Measurements from ENCODE around the gene OR1J2. TPM values are rescaled to one million over a fixed set of nuclear protein-coding genes. Genes with fewer than 3 reads are reported as not detected.
"Not testable (repeated sequence)": the region's sequence is repeated elsewhere in the genome, so short reads cannot be mapped to it uniquely, and the experiment has no call there.

OR1J2 gene
- not detected for total RNA-seq
- long read RNA-seq, donor 1: 0 reads
- long read RNA-seq, donor 2: 0 reads

GRCh38 chr9:122510502-122510901 is at the start of gene OR1J2:
OR1J2 (plus strand) TSS chr9:122510802; CDS start chr9:122510802, 0 bp downstream.
- no peak for DNase-seq (ENCODE audit: low spot score)
- intact Hi-C loops (cut with DNase I): no loop called here

- no peak for DNase-seq (ENCODE audit: low spot score)
- intact Hi-C loops (cut with DNase I): loop anchor here (2.0 to 10.0 kb wide), 3 partner anchors 339 to 351 kb away; no protein-coding TSS in a partner anchor
These were observed 46.6 kb upstream of the OR1J2 start for GRCh38 chr9:122463828-122464632.

DNA sequence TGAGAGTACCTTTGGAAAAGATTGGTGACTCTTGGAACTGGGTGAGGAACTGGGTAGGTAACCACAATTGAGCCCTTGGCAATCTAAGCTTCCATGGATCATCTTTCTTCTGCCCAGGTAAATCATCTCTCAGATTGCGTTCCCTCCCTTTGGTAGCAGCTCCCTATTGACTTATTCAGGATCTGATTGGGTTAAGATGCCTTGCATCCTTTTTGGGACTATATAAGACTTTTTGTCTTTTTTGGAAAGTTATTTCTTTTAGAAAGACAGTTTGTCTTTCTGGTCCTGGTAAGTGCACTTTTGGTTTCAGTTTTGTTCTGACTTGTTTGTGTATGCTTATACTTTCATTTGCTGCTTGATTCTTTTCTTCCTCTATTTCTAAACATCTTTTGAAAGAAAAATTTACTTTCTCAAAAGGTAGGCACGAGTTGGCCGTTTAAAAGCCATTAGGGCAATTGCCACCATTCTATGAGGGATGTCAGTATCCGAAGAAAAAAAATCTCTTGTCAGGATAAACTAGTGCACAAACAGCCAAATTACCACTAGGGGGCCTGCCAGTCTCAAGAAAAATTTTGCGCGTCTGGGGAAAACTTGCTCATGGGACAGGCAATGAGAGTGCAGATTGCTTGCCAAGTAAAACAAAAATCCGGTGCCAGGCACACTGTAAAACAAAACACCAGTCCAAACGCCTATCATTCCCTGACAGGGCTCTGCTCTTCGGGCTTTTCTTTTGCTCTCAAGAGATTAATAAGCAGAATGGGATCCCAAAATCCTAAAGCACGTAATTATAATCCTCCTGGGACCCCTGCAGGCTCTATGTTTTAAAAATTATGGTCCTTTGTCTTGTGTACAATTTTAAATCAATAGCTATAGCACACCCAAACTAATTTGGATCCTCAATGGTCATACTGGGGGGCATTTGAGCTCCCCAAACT is 45.7 kb upstream of the OR1J2 start:
- intact Hi-C loops (cut with DNase I): loop anchor here (10.0 kb wide), 2 partner anchors 340 to 350 kb away; no protein-coding TSS in a partner anchor
- no peak for DNase-seq (ENCODE audit: low spot score)

DNA sequence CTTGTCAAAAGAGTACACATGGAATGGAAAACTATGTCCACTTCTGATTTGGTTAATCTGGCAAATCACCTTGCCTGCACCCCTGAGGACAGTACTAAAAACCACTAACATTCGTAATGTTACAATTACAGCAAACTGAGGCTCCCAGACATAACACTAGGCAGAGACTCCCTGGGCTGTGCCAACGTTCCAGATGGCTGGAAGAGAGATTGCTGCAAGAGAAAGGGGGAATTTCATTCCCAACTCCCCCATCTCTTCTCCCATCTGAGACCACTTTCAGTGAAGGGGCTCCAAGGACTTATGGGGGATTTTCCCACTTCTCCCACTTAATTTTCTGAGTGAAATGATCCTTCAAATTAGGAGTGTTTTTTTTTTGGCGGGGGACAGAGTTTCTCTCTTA is 44.1 kb upstream of the OR1J2 start:
- intact Hi-C loops (cut with DNase I): loop anchor here (10.0 kb wide), 2 partner anchors 342 to 348 kb away; no protein-coding TSS in a partner anchor
- DNase-seq (ENCODE audit: low spot score): no peak

- intact Hi-C loops (cut with DNase I): loop anchor here (10.0 kb wide), 2 partner anchors 344 to 346 kb away; no protein-coding TSS in a partner anchor
- DNase-seq (ENCODE audit: low spot score): no peak
These were observed 41.9 kb upstream of the OR1J2 start for GRCh38 chr9:122468735-122469134.

GRCh38 chr9:122474561-122474960 is 36.0 kb upstream of the OR1J2 start:
- intact Hi-C loops (cut with DNase I): no loop called here
- no peak for DNase-seq (ENCODE audit: low spot score)

DNA sequence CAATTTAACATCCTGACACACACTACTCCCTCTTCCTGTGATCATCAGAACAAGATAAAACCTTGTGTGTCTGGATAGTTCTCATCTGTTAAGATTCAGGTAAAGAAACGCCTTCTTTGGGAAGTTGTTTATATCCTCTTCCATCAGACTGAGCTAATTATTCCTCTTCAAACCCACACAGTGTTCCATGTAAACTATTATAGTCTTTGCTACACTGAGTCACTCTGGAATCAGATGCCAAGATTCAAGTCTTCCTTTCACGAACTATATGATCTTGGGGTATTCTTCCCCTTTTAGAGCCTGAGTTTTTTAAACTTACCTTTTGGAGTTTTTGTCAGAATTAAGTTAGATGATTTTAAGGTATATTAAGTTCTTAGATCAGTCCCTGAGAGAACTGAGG is 34.9 kb upstream of the OR1J2 start:
- no peak for DNase-seq (ENCODE audit: low spot score)
- intact Hi-C loops (cut with DNase I): no loop called here

- DNase-seq (ENCODE audit: low spot score): no peak
- intact Hi-C loops (cut with DNase I): no loop called here
These were observed 33.3 kb upstream of the OR1J2 start for GRCh38 chr9:122477346-122477745.

- no peak for DNase-seq (ENCODE audit: low spot score)
- intact Hi-C loops (cut with DNase I): no loop called here
These were observed 32.8 kb upstream of the OR1J2 start, which contains the start of gene OR1J1 for GRCh38 chr9:122477826-122478225. OR1J1 (minus strand) TSS chr9:122477926; CDS start chr9:122477926, 0 bp downstream.

DNA sequence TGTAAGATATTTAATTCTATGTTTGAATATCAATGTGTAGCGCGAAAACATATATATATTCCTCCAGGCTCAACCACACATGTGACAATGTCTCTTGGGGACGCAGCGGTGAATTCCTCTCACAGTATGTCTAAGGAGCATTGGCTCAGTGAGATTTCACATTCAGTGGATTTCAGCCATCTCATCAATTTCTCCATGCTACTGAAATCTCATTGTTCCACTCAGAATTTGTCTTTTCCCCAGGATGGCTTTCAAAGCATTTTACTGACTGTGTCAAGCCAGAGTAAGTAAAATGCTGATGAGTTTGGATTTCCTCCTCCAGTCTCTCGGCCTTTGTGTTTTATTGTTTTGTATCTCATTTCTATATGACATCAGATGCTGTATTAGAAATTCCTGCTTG is 31.5 kb upstream of the OR1J2 start:
- DNase-seq (ENCODE audit: low spot score): no peak
- intact Hi-C loops (cut with DNase I): no loop called here

- no peak for DNase-seq (ENCODE audit: low spot score)
- intact Hi-C loops (cut with DNase I): no loop called here
These were observed 11.7 kb upstream of the OR1J2 start for GRCh38 chr9:122498883-122499288.

GRCh38 chr9:122506964-122507363 is 3.6 kb upstream of the OR1J2 start:
- intact Hi-C loops (cut with DNase I): no loop called here

GRCh38 chr9:122518226-122518625 is 7.6 kb downstream of the OR1J2 start:
- no peak for DNase-seq (ENCODE audit: low spot score)

More at GRCh38 chr9:122506964-122507363, 3.6 kb upstream of the OR1J2 start:
- DNase-seq (ENCODE audit: low spot score): no peak

DNA sequence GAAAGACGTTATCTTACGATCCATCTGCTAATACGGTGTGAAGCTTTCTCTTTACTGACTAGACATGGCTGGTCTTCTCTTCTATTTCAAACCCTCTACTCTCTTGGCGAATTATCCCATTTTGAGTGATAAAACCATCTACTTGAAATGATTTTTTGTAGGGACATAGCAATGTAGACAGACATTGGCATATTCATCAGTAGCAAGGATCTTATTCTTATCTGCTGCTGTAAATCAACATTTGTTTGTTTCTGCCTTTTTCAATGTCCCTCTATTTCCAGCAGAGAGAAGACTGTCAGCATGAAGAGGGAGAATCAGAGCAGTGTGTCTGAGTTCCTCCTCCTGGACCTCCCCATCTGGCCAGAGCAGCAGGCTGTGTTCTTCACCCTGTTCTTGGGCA is 8.2 kb downstream of the OR1J2 start, which contains the start of gene OR1J4:
OR1J4 (plus strand) TSS at position 301 of the 400 bp plus-strand sequence; CDS start at position 301, 0 bp downstream.
- DNase-seq (ENCODE audit: low spot score): no peak
- intact Hi-C loops (cut with DNase I): no loop called here

More at GRCh38 chr9:122518226-122518625, 7.6 kb downstream of the OR1J2 start:
- intact Hi-C loops (cut with DNase I): no loop called here

DNA sequence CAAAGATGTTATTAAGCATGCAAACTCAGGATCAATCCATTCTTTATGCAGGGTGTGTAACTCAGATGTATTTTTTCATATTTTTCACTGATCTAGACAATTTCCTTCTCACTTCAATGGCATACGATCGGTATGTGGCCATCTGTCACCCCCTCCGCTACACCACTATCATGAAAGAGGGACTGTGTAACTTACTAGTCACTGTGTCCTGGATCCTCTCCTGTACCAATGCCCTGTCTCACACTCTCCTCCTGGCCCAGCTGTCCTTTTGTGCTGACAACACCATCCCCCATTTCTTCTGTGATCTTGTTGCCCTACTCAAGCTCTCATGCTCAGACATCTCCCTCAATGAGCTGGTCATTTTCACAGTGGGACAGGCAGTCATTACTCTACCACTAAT is 8.8 kb downstream of the OR1J2 start:
- intact Hi-C loops (cut with DNase I): no loop called here
- DNase-seq (ENCODE audit: low spot score): no peak

DNA sequence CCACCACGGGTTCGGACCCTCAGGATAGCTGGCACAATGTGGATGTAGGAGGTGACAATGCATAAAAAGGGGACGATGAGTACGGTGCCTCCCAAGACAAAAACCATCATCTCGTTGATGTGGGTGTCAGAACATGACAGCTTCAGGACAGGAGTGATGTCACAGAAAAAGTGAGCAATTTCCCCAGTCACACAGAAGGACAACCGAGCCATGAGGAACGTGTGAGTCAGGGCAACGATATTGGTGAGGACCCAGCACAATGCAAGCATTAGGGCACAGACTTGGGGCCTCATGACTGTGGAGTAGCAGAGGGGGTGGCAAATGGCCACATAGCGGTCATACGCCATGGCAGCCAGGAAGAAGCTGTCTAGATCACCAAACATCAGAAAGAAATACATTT is 16.0 kb downstream of the OR1J2 start:
- intact Hi-C loops (cut with DNase I): no loop called here
- no peak for DNase-seq (ENCODE audit: low spot score)

- intact Hi-C loops (cut with DNase I): no loop called here
- no peak for DNase-seq (ENCODE audit: low spot score)
These were observed 16.6 kb downstream of the OR1J2 start, which contains the start of gene OR1N1 for GRCh38 chr9:122527193-122527592. OR1N1 (minus strand) TSS chr9:122527293; CDS start chr9:122527293, 0 bp downstream.

DNA sequence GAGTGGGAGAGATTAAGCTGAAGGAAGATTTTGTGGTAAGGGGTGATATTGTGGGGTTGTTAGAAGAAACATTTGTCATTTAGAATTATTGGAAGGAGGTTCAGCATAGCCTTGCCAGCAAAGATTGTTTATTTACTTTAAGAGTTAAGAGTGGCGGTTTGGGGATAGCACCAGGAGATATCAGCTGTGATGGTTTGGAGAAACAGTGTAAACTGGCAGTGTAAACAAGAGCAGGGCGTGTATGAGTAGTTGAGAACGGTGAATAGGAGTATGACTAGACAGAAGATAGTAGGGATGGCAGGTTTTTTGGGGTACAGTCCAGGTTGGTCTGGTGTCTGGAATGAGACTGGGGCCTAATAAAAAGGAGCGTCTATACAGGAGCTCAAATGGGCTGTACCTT is 20.6 kb downstream of the OR1J2 start:
- intact Hi-C loops (cut with DNase I); DNase-seq (ENCODE audit: low spot score): not testable (repeated sequence)

DNA sequence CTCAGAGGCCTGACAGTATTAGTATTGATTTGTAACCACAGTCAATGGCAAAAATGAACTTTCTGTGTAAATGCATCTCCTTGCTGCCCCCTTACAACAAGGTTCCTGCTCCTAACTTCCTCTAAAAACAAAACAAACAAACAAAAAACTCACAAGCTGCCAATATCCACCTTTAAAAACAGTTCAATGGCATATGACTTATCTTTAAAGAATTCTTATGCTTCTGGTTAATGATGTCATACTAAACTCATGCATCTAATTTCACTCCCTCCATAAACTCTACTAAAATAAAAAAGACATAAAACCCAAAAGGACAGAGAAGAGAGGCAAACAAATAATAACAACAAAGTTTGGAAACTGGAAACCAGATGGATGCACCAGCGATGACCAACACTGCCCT is 25.5 kb downstream of the OR1J2 start:
- intact Hi-C loops (cut with DNase I): no loop called here

More for the DNA sequence above, 25.5 kb downstream of the OR1J2 start:
- no peak for DNase-seq (ENCODE audit: low spot score)
